ENCODE results near the gene CEP63.
"Not testable (repeated sequence)": the region's sequence is repeated elsewhere in the genome, so short reads cannot be mapped to it uniquely, and the experiment has no call there.

The CEP63 gene

DNA sequence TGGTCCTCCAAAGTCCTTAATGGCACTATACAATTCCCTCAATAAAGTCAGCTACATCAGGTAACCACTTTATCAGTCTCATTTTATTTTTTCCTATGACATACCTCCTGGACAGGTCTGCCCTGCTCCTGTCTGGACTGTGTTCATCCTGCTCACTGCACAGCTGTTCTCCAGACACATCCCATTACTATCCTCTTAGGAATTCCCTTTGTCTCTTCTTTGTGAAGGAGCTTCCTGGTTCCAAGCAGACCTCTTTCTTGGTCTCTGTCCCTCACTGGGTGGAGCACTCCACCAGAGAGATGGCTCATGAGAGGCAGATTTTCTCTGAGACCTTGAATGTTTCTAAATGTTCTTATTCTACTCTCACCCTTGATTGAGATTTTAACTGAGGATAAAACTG lies 104.9 kb downstream of the CEP63 start:
- no peak for DNase-seq

DNA sequence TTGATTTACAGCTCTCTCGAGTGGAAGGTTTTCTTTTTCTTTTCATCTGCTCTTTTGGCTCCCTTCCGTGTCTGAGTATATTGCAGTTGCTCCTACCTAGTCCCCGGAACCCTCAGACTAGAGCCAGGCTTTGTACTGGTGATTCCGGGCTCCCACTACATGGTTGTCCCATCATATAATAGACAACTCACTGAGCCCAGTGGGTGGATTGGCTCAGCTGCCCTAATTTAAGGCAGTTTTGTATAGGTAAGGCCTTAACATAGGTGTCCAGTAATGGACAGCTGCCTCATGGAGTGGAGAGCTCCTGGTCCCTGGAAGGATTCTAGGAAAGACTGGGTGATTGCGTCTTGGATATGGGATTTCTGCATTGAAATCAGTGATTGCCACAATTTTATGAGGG lies 106.9 kb downstream of the CEP63 start:
- no peak for DNase-seq

GRCh38 chr3:134594331-134594741 lies 108.5 kb downstream of the CEP63 start:
- no peak for DNase-seq

DNA sequence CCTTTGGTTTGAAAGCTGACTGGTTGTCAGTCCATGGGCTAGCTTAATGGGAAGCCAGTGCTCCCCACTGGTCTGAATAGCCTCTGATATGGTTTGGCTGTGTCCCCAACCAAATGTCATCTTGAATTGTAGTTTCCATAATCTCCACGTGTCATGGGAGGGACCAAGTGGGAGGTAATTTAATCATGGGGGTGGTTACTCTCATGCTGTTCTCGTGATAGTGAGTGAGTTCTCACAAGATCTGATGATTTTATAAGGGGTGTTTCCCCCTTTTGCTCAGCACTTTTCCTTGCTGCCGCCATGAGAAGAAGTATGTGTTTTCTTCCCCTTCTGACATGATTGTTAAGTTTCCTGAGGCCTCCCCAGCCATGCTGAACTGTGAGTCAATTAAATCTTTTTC lies 109.1 kb downstream of the CEP63 start:
- DNase-seq, result not testable (repeated sequence)

DNA sequence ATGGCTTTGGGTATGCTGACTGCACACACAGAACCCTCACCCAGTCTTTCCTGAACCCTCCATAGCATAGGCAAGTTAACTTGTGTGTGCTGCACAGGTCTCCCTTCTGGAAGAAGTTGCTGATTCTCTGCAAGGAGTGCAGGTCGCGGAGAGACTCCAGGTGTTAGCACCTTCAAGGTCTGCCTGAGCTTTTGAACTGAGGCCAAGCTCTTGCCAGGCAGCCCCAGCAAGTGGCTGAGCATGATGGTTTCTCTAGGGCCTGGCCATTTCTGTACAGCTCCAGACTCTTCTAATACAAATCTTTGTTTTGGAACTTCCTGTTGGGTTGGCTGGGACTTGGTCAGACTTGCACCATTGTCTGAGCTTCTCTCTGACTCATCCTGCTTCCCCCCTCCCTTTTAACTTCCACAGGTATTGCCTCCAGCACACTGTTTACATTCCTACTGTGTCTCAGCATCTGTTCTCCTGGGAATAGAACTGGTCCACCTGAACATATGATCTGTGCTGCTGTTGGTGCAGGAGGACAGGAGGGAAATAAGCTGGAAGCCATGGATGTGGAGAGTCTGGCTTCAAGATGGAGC lies 111.6 kb downstream of the CEP63 start:
- DNase-seq, result no peak

- DNase-seq, result no peak
Observed at GRCh38 chr3:134598763-134599545, 113.1 kb downstream of the CEP63 start.

DNA sequence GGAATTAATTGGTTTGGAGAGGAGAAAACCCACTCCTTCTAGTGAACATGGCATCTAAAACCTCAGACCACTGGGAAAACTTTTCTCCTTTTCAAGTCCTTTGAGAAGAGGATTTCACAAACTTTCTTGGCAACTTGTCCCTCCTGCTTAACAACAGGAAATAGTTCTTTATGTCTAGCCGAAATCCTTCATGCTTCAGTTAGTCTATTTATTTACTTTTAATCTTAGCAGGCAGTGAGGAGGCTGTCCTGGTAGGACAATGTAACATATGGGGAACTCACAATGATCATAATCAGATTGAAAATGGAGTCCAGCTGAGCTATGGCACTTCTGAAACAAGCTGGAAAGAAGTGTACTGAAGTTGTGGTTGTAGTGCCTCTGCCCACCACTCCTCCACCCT lies 114.3 kb downstream of the CEP63 start:
- DNase-seq, result no peak

DNA sequence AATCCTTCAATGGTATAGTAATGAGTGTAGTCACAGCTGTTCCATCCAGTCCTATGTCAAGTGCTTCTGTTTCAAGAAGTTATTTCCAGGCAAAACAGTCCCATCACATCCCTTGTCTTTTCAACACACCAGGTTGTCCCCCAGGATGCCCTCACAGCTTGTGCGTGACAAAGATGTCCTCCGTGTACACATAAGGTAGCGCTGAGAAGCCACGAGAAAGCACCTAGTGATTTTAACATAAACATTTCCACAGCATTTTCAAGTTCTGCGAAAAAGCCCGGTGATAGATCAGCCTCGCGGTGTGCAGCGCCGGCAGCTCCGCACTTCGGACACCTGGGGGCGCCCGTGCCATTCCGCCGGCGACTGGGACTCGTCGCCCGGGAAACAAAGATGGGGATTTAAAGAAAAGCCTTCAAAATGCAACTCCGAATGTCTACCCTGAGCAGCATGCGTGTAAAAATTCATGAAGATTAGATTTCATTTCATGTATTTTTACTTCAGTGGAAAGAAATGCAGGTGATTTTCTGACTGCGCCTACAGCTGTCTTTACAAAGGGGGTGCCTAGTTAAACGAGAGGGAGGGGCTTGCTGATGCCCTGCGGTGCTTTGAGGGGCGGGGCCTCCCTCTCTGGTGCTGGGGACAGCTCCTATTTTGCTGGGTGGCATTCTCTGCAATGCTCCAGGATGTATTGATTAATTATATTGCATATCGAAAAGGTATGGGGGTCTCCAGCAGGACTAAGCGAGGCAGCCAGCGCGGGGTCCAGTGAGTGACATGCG lies 115.0 kb downstream of the CEP63 start:
- peak; percentile 61 for DNase-seq

- DNase-seq, result no peak
Observed at GRCh38 chr3:134601539-134602439, 115.9 kb downstream of the CEP63 start.

GRCh38 chr3:134602440-134602814 lies 116.6 kb downstream of the CEP63 start:
- no peak for DNase-seq

GRCh38 chr3:134603480-134603879 lies 117.6 kb downstream of the CEP63 start:
- no peak for DNase-seq

- DNase-seq, result no peak
Observed at GRCh38 chr3:134603956-134604355, 118.1 kb downstream of the CEP63 start.

GRCh38 chr3:134605556-134605955 lies 119.7 kb downstream of the CEP63 start:
- DNase-seq, result no peak

GRCh38 chr3:134606033-134607025 lies 120.5 kb downstream of the CEP63 start:
- DNase-seq, result no peak

DNA sequence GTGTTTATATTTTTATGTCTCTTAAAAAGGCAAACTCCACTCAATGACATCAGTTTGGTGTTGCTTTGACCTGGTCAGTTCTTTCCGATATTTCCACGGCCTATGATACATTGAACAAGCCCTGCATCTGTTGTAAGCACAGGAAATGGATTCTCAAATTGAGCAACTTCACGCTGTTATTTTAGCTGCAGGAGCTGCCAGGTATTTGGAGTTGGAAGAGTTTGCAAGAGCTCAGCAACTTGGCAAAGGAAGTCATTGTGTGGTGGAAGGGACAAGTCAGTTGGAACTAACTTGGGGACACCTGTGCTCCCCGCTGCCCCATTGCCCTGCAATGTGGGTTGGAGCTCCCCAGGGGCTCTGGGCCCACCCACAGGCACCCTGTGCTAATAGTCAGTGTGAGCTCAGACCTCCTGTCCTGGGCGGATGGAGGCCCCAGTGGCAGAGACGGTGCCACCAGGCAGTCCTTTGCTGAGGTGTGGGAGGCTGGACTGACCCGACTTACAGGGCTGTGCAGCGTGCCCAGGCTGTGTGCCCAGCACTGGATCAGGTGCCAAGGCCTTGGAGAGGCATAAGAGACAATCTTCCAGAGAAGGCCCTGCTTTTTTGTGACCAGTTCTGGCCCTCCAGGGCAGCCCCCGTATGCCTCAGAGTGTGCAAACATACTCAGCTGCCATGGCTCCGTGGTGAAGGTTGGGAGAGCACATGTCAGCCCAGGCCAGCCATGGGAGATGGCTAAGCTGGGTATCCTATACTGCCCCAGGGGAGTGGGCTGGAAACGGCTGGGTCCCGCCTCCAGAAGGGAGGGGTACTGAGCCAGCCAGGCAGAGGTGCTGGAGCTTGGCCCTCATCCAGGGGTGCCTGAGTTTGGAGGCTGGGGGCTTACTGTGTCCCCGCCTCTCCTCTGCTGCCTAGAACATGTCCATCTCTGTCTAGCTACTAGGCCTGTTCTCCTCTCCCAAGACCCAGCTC lies 121.5 kb downstream of the CEP63 start:
- no peak for DNase-seq

DNA sequence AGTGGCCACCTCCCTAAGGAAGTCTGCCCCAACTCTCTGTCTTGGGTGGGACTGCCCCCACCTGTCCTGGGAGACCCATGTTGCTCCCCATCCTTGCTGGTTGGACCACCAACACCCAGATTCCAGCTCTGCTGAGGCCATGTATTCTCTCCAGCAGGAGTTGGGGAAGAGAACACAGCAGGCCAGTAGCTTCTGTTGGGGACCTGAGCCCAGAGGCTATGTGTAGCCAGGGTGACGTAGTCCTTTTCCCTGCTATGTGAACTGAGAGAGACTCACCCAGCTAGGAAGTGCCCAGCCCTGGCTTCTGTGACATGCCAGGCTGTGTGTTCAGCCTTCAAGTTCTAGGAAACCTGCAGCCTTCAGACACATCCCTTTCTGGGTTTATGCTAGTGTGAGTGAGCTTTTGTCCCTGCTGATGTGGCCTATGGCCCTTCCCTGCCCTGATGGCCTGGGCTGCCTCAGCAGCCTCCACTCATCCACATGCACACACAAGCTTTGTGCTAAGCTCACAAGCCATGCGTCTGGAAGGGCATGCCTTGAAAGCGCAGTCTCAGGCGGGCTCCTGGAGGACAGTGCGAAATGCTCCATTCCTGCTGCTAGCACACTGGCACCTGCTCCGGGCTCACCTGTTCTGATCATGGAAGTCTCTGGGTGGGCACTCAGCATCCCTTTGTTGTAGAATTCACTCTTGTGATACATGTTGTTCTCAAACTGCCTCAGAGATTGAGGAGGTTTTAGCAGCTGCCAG lies 122.3 kb downstream of the CEP63 start:
- DNase-seq, result no peak

- no peak for DNase-seq
Observed at GRCh38 chr3:134608771-134609435, 123.0 kb downstream of the CEP63 start.

DNA sequence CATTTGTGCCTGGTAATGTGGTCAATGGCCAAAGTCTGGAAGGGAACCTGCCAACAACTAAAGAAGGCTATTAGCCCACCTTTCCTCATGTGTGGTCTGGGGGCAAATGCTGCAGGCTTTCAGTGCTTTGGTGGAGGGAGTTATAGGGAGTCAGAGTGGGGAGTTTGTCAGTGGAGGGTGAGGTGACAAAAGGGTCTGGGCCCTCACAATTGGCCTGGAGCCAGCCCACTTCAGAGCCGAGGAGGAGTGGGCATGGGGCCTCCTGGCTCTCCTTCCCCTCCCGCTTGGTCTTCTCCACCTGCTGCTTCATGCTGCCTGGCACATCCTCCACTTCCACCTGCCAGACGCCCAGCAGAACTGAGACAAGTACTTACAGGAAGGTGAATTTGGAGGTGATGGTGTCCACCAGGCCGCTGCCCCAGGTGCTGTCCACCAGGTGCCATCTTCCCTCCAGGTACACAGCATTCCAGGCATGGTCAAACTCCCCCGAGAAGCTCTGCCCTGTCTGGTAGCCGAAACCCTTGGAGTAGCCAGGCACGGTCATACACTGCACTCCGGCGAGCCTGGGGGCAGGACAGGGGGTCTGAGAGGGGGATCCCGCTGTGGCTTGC lies 124.1 kb downstream of the CEP63 start:
- no peak for DNase-seq

Measured in stimulated activated CD4-positive, alpha-beta T cell treated with anti-CD3 and anti-CD28 coated beads, Interleukin-12 subunit alpha, Interleukin-12 subunit beta, amount 100 ng/mL, for 4 hours (primary cell).